ENCODE data around the gene KRTAP10-7.

DNA sequence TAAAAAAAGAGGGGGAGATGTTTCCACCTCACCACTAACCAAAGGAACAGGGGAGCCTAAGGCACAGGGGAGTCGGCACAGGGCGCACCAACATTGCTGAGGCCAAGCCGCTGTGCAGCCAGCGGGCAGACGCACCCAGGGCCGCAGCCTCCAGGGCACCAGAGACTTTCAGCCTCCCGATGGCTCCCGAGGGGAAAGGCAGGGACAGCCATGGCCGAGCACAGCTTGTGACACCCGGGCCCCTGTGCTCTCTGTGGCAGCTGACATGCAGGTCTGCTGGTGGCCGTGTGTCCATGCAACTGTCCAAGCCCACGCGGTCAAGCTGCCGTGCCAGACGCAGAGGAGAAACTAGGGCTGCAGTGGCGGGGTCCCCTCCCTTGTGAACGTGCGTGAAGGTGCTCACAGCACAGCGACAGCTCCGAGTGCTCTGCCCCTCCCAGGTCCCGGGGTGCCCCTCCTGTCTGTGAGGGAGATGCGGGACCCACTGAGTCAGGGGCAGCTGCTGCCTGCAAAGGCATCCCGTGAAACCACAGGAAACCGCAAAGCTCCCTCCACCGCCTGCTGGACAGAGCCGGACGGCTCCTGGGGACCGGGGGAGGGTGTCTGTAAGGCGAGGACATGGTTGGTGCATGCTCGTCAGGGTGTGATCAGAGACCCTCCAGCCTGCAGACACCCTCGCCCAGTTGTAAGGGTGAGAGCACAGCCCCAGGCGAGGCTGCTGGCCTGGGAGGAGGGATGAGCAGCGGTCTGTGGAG is 48.3 kb downstream of the KRTAP10-7 start:
- TF ChIP-seq, protein P1, sequence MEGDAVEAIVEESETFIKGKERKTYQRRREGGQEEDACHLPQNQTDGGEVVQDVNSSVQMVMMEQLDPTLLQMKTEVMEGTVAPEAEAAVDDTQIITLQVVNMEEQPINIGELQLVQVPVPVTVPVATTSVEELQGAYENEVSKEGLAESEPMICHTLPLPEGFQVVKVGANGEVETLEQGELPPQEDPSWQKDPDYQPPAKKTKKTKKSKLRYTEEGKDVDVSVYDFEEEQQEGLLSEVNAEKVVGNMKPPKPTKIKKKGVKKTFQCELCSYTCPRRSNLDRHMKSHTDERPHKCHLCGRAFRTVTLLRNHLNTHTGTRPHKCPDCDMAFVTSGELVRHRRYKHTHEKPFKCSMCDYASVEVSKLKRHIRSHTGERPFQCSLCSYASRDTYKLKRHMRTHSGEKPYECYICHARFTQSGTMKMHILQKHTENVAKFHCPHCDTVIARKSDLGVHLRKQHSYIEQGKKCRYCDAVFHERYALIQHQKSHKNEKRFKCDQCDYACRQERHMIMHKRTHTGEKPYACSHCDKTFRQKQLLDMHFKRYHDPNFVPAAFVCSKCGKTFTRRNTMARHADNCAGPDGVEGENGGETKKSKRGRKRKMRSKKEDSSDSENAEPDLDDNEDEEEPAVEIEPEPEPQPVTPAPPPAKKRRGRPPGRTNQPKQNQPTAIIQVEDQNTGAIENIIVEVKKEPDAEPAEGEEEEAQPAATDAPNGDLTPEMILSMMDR (IDR thresholded peaks at IDR 0.05; ENCODE audit: insufficient read depth, low read depth, low read length) = no peak
- no peak for TF ChIP-seq EZH2 (IDR thresholded peaks at IDR 0.05; ENCODE audit: insufficient read depth, low read length)

Measured in astrocyte (in vitro differentiated cells and primary cell).